HG03066 (cell line): ENCODE results near the gene TBX21.

Experiments used
- ATAC-seq: cut with Tn5 transposase; IDR thresholded peaks from one replicate; pipeline ENCODE4 v1.9.1; 2021; ENCODE audit warnings: low read depth; ENCODE audit not compliant: unreplicated experiment

Gene TBX21

GRCh38 chr17:47733047-47733673 is at the start of gene TBX21:
TBX21 (plus strand) TSS chr17:47733236; CDS start chr17:47733455, 219 bp downstream.
- ATAC-seq: peak; percentile 42

GRCh38 chr17:47684025-47684424 is 49.0 kb upstream of the TBX21 start:
- no peak for ATAC-seq

- ATAC-seq: no peak
These were observed 48.4 kb upstream of the TBX21 start for GRCh38 chr17:47684535-47685193.

- ATAC-seq: no peak
These were observed 47.3 kb upstream of the TBX21 start for GRCh38 chr17:47685556-47686275.

GRCh38 chr17:47686276-47686635 is 46.8 kb upstream of the TBX21 start:
- ATAC-seq: no peak

GRCh38 chr17:47686664-47687327 is 46.2 kb upstream of the TBX21 start:
- ATAC-seq: no peak

GRCh38 chr17:47687328-47687690 is 45.7 kb upstream of the TBX21 start:
- ATAC-seq: no peak

GRCh38 chr17:47687748-47688147 is 45.3 kb upstream of the TBX21 start:
- ATAC-seq: no peak

GRCh38 chr17:47690121-47690520 is 42.9 kb upstream of the TBX21 start:
- ATAC-seq: no peak

GRCh38 chr17:47692137-47692894 is 40.7 kb upstream of the TBX21 start:
- ATAC-seq: no peak

- no peak for ATAC-seq
These were observed 39.9 kb upstream of the TBX21 start for GRCh38 chr17:47692895-47693730.

GRCh38 chr17:47693731-47694580 is 39.1 kb upstream of the TBX21 start, which contains the start of gene TBKBP1:
TBKBP1 (plus strand) TSS chr17:47694161; CDS start chr17:47696113, 1,952 bp downstream.
- ATAC-seq: no peak

- no peak for ATAC-seq
These were observed 38.2 kb upstream of the TBX21 start for GRCh38 chr17:47694581-47695428.

- no peak for ATAC-seq
These were observed 37.3 kb upstream of the TBX21 start for GRCh38 chr17:47695429-47696376.

- no peak for ATAC-seq
These were observed 36.1 kb upstream of the TBX21 start for GRCh38 chr17:47696717-47697642.
